Airway epithelial cell (primary cell): ENCODE measurements around the gene ORM2. TPM values are rescaled to one million over a fixed set of nuclear protein-coding genes. Genes with fewer than 3 reads are reported as not detected.

Source experiments
- total RNA-seq: library from RNA; depleted of rRNA; stranded (reverse); fragments of >200 nt; gene quantifications from 2 replicates; pipeline ENCODE4 v1.2.3, GENCODE V29; 2015

The ORM2 gene
- total RNA-seq = not detected in 2 replicates

GRCh38 chr9:114329625-114330022, at the start of gene ORM2:
TSS of gene ORM2 (plus strand) at chr9:114329869. CDS start at chr9:114329905, 36 bp downstream.

GRCh38 chr9:114322831-114323531, 6.7 kb upstream of the ORM2 start, which contains the start of gene ORM1:
TSS of gene ORM1 (plus strand) at chr9:114323098. CDS start at chr9:114323134, 36 bp downstream.

Other genes with a start within 250 kb of the ORM2 start
- 0.28 and 1.1 TPM in 2 replicates for gene KIF12, start 230.6 kb upstream of the ORM2 start, total RNA-seq
- gene COL27A1, start 174.3 kb upstream of the ORM2 start, total RNA-seq = 8.5 and 10.2 TPM in 2 replicates
- gene ORM1, start 6.8 kb upstream of the ORM2 start, total RNA-seq = not detected in 2 replicates
- 2.0 and 5.1 TPM in 2 replicates for gene AKNA, start 58.1 kb downstream of the ORM2 start, total RNA-seq
- gene WHRN, start 175.6 kb downstream of the ORM2 start, total RNA-seq = 0.88 and 3.1 TPM in 2 replicates